Naive thymus-derived CD8-positive, alpha-beta T cell (primary cell): ENCODE results near the gene RAB6B. TPM values are rescaled to one million over a fixed set of nuclear protein-coding genes. Genes with fewer than 3 reads are reported as not detected.

ENCODE experiments used
- ATAC-seq, 2 donors: fragments of 150-1000 bp; cut with Tn5 transposase in 1 of 2; sonication (Bioruptor Pico), chemical (Tn5 transposase) in 1 of 2; 1 replicate in 1 of 2; 2 replicates in 1 of 2; pipeline ENCODE4 v1.10.0; 2021; ENCODE audit warnings: mild to moderate bottlenecking in 2 of 2, moderate library complexity in 2 of 2
- POLR2A ChIA-PET: fragments of 350-600 bp; sonication (Branson Sonifier 250); formaldehyde crosslinking; loops from one replicate; lab custom pipeline; 2021; ENCODE audit warnings: antibody characterized with exemption; lab: Charles Lee
- DNase-seq, 10 donors: peaks; one replicate each; pipeline versions ENCODE4 v3.0.0 to v3.0.0-alpha.2; 2020 to 2022
- H3K27ac Mint-ChIP-seq, 10 donors: one replicate each; pipeline ENCODE4 v1.8.0; 2020 to 2022; ENCODE audit warnings: mild to moderate bottlenecking in 10 of 10, mixed read lengths in 10 of 10, moderate library complexity in 4 of 10, inconsistent platforms in 1 of 10
- H3K27me3 Mint-ChIP-seq, 5 donors: one replicate each; pipeline ENCODE4 v1.8.0; 2021 to 2022; ENCODE audit warnings: mixed read lengths in 5 of 5
- H3K36me3 Mint-ChIP-seq, 3 donors: one replicate each; pipeline ENCODE4 v1.8.0; 2020 to 2022; ENCODE audit warnings: mixed read lengths in 3 of 3, mild to moderate bottlenecking in 2 of 3, inconsistent platforms in 1 of 3
- H3K4me1 Mint-ChIP-seq, 4 donors: one replicate each; pipeline ENCODE4 v1.8.0; 2021 to 2022; ENCODE audit warnings: mixed read lengths in 4 of 4
- H3K4me3 Mint-ChIP-seq, 10 donors: one replicate each; pipeline ENCODE4 v1.8.0; 2020 to 2022; ENCODE audit warnings: mild to moderate bottlenecking in 10 of 10, mixed read lengths in 10 of 10, moderate library complexity in 6 of 10, inconsistent platforms in 1 of 10
- H3K9me3 Mint-ChIP-seq, 9 donors: one replicate each; pipeline ENCODE4 v1.8.0; 2020 to 2022; ENCODE audit warnings: mixed read lengths in 9 of 9, mild to moderate bottlenecking in 3 of 9, inconsistent platforms in 1 of 9, moderate library complexity in 1 of 9
- polyA plus RNA-seq, 3 donors: library from polyadenylated mRNA; unstranded; fragments of 300-500 nt; fragmentation: Illumina TruSeq; gene quantifications; one replicate each; pipeline ENCODE4 v1.2.3, GENCODE V29; 2021
- total RNA-seq, 8 experiments: library from RNA in 2 of 8; stranded (reverse) in 2 of 8; gene quantifications; one replicate each; pipeline ENCODE4 v1.2.3 and lab custom pipeline; 2021 to 2026

Gene RAB6B
- total and polyA plus RNA-seq, 5 experiments from 2014 or later = 0.25 to 0.38 (median 0.28) TPM; not detected in 2

- no peaks in the 10 kb centered on the region for H3K9me3 Mint-ChIP-seq
- H3K27me3 Mint-ChIP-seq = peaks cover 9 to 59% (median 39%) of the 10 kb centered on the region in 5 donors
- no peak overlapping the region for H3K4me3 Mint-ChIP-seq
- no peak overlapping the region for H3K27ac Mint-ChIP-seq
- peaks cover 0 to 6% (median under 1%) of the 10 kb centered on the region in 4 donors for H3K4me1 Mint-ChIP-seq
- DNase-seq (no peak), ATAC-seq (no peak)
- POLR2A ChIA-PET = no interaction called here
- no peaks in the 10 kb centered on the region for H3K36me3 Mint-ChIP-seq
These were observed 7.6 kb downstream of the RAB6B start for GRCh38 chr3:133887803-133888703.

- POLR2A ChIA-PET = no interaction called here
- Mint-ChIP-seq H3K27ac (no peak overlapping the region), H3K9me3 (peaks cover 0 to 2% (median 0%) of the 10 kb centered on the region in 9 donors), H3K4me1 (peaks cover 0 to 14% (median 1%) of the 10 kb centered on the region in 4 donors), H3K4me3 (no peak overlapping the region), H3K36me3 (no peaks in the 10 kb centered on the region), H3K27me3 (peaks cover 5 to 51% (median 32%) of the 10 kb centered on the region in 5 donors)
- ATAC-seq (no peak), DNase-seq (no peak)
These were observed 8.4 kb downstream of the RAB6B start for GRCh38 chr3:133887074-133887802.

- ATAC-seq = no peak
- H3K36me3 Mint-ChIP-seq = no peaks in the 10 kb centered on the region
- POLR2A ChIA-PET = no interaction called here
- peaks cover 0 to 6% (median 0%) of the 10 kb centered on the region in 9 donors for H3K9me3 Mint-ChIP-seq
- no peak overlapping the region for H3K4me3 Mint-ChIP-seq
- no peak overlapping the region for H3K27ac Mint-ChIP-seq
- H3K4me1 Mint-ChIP-seq = peaks cover 0 to 22% (median 5%) of the 10 kb centered on the region in 4 donors
- H3K27me3 Mint-ChIP-seq = peaks cover 1 to 40% (median 24%) of the 10 kb centered on the region in 5 donors
- DNase-seq = no peak
These were observed 9.5 kb downstream of the RAB6B start for GRCh38 chr3:133886031-133886722.

DNA sequence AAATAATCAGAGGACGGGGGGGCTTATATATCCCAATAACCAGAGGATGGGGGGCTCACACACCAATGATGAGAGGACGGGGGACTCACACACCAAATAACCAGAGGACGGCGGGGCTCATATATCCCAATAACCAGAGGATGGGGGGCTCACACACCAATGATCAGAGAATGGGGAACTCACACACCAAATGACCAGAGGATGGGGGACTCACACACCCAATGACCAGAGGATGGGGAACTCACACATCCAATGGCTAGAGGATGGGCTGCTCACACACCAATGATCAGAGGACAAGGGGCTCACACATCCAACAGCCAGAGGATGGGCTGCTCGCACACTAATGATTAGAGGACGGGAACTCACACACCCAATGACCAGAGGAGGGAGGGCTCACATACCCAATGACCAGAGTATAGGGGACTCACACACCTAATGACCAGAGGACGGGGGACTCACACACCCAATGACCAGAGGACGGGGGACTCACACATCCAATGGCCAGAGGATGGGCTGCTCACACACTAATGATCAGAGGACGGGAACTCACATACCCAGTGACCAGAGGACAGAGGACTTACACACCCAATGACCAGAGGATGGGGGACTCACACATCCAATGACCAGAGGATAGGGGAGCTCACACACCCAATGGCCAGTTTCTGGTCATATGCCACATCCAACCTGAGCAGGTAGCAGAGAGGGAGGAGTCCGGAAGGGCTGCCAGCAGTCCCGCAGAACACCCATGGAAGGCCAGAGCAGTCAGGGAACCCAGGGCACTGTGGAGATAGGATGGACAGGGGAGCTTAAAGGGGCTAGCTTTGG is 10.6 kb downstream of the RAB6B start:
- Mint-ChIP-seq H3K4me1 (peaks cover 0 to 22% (median 5%) of the 10 kb centered on the region in 4 donors), H3K27ac (no peak overlapping the region), H3K9me3 (peaks cover 0 to 6% (median 0%) of the 10 kb centered on the region in 9 donors), H3K36me3 (no peaks in the 10 kb centered on the region), H3K4me3 (no peak overlapping the region), H3K27me3 (peaks cover 0 to 32% (median 18%) of the 10 kb centered on the region in 5 donors)
- POLR2A ChIA-PET = no interaction called here
- DNase-seq (no peak), ATAC-seq (no peak)

- ATAC-seq (no peak), DNase-seq (no peak)
- Mint-ChIP-seq H3K4me3 (no peak overlapping the region), H3K4me1 (peaks cover 0 to 22% (median 5%) of the 10 kb centered on the region in 4 donors), H3K36me3 (no peaks in the 10 kb centered on the region), H3K27me3 (peaks cover 0 to 32% (median 18%) of the 10 kb centered on the region in 5 donors), H3K9me3 (peaks cover 0 to 9% (median 0%) of the 10 kb centered on the region in 9 donors), H3K27ac (peak overlapping the region in 1 of 10 donors; percentile 37)
- POLR2A ChIA-PET = no interaction called here
These were observed 11.4 kb downstream of the RAB6B start for GRCh38 chr3:133884054-133884886.

GRCh38 chr3:133883641-133884040 is 12.0 kb downstream of the RAB6B start:
- no peak for ATAC-seq
- no peak overlapping the region for H3K4me3 Mint-ChIP-seq
- H3K9me3 Mint-ChIP-seq = peaks cover under 1 to 15% (median 4%) of the 10 kb centered on the region in 9 donors
- H3K4me1 Mint-ChIP-seq = peaks cover 0 to 22% (median 5%) of the 10 kb centered on the region in 4 donors
- POLR2A ChIA-PET = no interaction called here
- H3K36me3 Mint-ChIP-seq = peaks cover 0 to 5% (median 0%) of the 10 kb centered on the region in 3 donors
- DNase-seq = no peak
- peaks cover 0 to 32% (median 18%) of the 10 kb centered on the region in 5 donors for H3K27me3 Mint-ChIP-seq
- H3K27ac Mint-ChIP-seq = no peak overlapping the region

GRCh38 chr3:133882986-133883586 is 12.6 kb downstream of the RAB6B start:
- POLR2A ChIA-PET = no interaction called here

DNA sequence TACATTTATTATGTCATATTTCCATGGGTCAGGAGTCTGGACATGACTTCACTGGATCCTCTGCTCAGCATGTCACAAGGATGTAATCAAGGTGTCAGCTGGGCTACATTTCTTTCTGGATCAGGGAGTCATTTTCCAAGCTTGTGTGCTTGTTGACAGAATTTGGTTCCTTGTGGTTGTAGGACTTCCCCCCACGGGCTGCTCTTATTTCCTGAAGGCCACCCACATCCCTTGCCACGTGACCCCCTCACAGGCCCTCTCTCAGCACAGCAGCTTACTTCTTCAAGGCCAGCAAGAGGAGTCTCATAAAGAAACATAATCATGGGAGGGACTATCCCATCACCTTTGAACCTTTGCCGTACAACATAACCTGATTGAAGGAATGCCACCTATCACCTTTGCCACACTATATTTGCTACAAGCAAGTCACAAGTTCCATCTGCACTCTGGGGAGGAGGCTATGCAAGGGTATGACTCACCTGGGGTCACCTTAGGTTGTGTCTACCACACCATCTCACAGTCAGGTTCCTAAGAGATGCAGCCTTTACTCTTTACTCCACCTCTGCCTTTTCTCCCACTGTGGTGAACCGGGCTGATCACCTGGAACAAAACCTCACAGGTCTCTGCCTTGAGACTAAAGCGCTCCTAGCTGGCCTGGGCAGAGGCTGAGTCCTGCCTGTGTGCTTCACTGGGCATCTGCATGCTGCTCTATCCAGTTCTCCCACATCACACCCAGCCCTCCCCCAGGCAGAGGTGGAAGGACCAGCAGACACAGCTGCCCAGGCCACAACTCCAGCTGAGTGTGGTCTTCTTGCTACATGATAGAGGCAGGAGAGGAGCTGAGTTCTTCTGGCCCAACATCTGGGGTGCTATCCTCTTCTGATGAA is 13.5 kb downstream of the RAB6B start:
- Mint-ChIP-seq H3K36me3 (peaks cover 0 to 11% (median 0%) of the 10 kb centered on the region in 3 donors), H3K4me1 (peaks cover 0 to 22% (median 5%) of the 10 kb centered on the region in 4 donors), H3K27me3 (peaks cover 0 to 32% (median 18%) of the 10 kb centered on the region in 5 donors), H3K9me3 (peaks cover 3 to 25% (median 15%) of the 10 kb centered on the region in 9 donors), H3K27ac (peak overlapping the region in 1 of 10 donors; percentile 35), H3K4me3 (no peak overlapping the region)
- POLR2A ChIA-PET = no interaction called here
- no peak for ATAC-seq
- no peak for DNase-seq

More at GRCh38 chr3:133882986-133883586, 12.6 kb downstream of the RAB6B start:
- Mint-ChIP-seq H3K36me3 (peaks cover 0 to 11% (median 0%) of the 10 kb centered on the region in 3 donors), H3K27ac (peak overlapping the region in 1 of 10 donors; percentile 53), H3K27me3 (peaks cover 0 to 32% (median 18%) of the 10 kb centered on the region in 5 donors), H3K9me3 (peaks cover 3 to 21% (median 9%) of the 10 kb centered on the region in 9 donors), H3K4me3 (no peak overlapping the region), H3K4me1 (peaks cover 0 to 22% (median 5%) of the 10 kb centered on the region in 4 donors)
- ATAC-seq (no peak), DNase-seq (no peak)

DNA sequence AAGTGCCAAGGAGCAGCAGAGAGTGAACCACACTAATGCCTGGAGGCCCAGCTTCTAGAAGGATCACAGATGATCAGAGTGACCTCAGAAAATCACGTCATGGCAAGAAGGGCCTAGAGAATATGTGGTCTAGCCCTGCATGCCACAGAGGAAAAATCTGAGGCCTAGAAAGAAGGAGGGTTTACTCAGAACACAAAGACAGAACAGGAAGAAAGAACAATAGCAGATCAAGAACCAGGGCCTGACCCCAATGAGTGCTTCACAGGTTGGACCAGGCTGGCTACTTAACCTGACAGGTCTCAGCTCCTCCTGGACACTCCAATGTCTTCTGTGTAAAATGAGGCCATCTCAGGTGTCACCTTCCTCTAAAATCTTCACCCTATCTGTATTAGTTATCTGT is 14.2 kb downstream of the RAB6B start:
- Mint-ChIP-seq H3K4me1 (peaks cover 0 to 22% (median 5%) of the 10 kb centered on the region in 4 donors), H3K9me3 (peaks cover 8 to 31% (median 18%) of the 10 kb centered on the region in 9 donors), H3K4me3 (no peak overlapping the region), H3K27ac (no peak overlapping the region), H3K27me3 (peaks cover 0 to 31% (median 18%) of the 10 kb centered on the region in 5 donors), H3K36me3 (peaks cover 0 to 17% (median 0%) of the 10 kb centered on the region in 3 donors)
- DNase-seq (no peak), ATAC-seq (no peak)
- POLR2A ChIA-PET = no interaction called here
